Neural progenitor cell (in vitro differentiated cells): ENCODE measurements around the gene TBC1D19. TPM values are rescaled to one million over a fixed set of nuclear protein-coding genes. Genes with fewer than 3 reads are reported as not detected.
"Not testable (repeated sequence)": the region's sequence is repeated elsewhere in the genome, so short reads cannot be mapped to it uniquely, and the experiment has no call there.

Experiments
- DNase-seq: peaks from one replicate; pipeline ENCODE4 v3.0.0-alpha.2; 2016; ENCODE audit warnings: low spot score
- H2AFZ ChIP-seq: fragments of 200-600 bp; sonication (generic); replicated peaks from 2 replicates; pipeline ENCODE4 v1.6.1; 2016; ENCODE audit warnings: antibody characterized with exemption
- H3F3A ChIP-seq: fragments of 200-600 bp; sonication (generic); 2 replicates; pipeline ENCODE4 v1.6.1; 2016; ENCODE audit warnings: antibody characterized with exemption, low read depth
- H3K27ac ChIP-seq: fragments of 200-600 bp; sonication (generic); 2 replicates; pipeline ENCODE4 v1.5.1; 2016; ENCODE audit warnings: mild to moderate bottlenecking
- H3K27me3 ChIP-seq: fragments of 200-600 bp; sonication (generic); 2 replicates; pipeline ENCODE4 v1.6.1; 2016; ENCODE audit warnings: mild to moderate bottlenecking, moderate library complexity
- H3K36me3 ChIP-seq: fragments of 200-600 bp; sonication (generic); 2 replicates; pipeline ENCODE4 v1.5.1; 2016
- H3K4me1 ChIP-seq: fragments of 200-600 bp; sonication (generic); 2 replicates; pipeline ENCODE4 v1.6.1; 2016; ENCODE audit warnings: mixed run types
- H3K4me2 ChIP-seq: fragments of 200-600 bp; sonication (generic); 2 replicates; pipeline ENCODE4 v1.6.1; 2016
- H3K4me3 ChIP-seq: fragments of 200-600 bp; sonication (generic); 2 replicates; pipeline ENCODE4 v1.5.1; 2016
- H3K79me2 ChIP-seq: fragments of 200-600 bp; sonication (generic); 2 replicates; pipeline ENCODE4 v1.6.1; 2016; ENCODE audit warnings: low read depth
- H3K9ac ChIP-seq: fragments of 200-600 bp; sonication (generic); 2 replicates; pipeline ENCODE4 v1.6.1; 2016
- H3K9me3 ChIP-seq: fragments of 200-600 bp; sonication (generic); 2 replicates; pipeline ENCODE4 v1.5.1; 2016; ENCODE audit warnings: low read depth
- H4K20me1 ChIP-seq: fragments of 200-600 bp; sonication (generic); 2 replicates; pipeline ENCODE4 v1.6.1; 2016; ENCODE audit warnings: low read depth
- H3K27ac Mint-ChIP-seq: 3 replicates; pipeline ENCODE4 v1.8.0; 2021; ENCODE audit warnings: mixed read lengths
- H3K27me3 Mint-ChIP-seq: 2 replicates; pipeline ENCODE4 v1.8.0; 2022; ENCODE audit warnings: low read depth, mild to moderate bottlenecking, inconsistent platforms, moderate library complexity, mixed read lengths; ENCODE audit not compliant: insufficient read depth
- H3K36me3 Mint-ChIP-seq: 3 replicates; pipeline ENCODE4 v1.8.0; 2021; ENCODE audit warnings: mixed read lengths
- H3K4me1 Mint-ChIP-seq: 3 replicates; pipeline ENCODE4 v1.8.0; 2021; ENCODE audit warnings: mixed read lengths
- H3K4me3 Mint-ChIP-seq: 3 replicates; pipeline ENCODE4 v1.8.0; 2021; ENCODE audit warnings: mild to moderate bottlenecking, moderate library complexity, mixed read lengths
- H3K9me3 Mint-ChIP-seq: 3 replicates; pipeline ENCODE4 v1.8.0; 2020; ENCODE audit warnings: mixed read lengths
- EZH2 ChIP-seq: fragments of 200-600 bp; sonication (generic); IDR thresholded peaks from 2 replicates; pipeline ENCODE4 v1.6.1; 2017; ENCODE audit warnings: antibody characterized with exemption, mild to moderate bottlenecking, moderate library complexity
- EZH2phosphoT487 ChIP-seq: fragments of 200-600 bp; sonication (generic); IDR thresholded peaks from 2 replicates; pipeline ENCODE4 v1.6.1; 2017; ENCODE audit warnings: antibody characterized with exemption
- total RNA-seq: library from RNA; depleted of rRNA; stranded (reverse); fragments of >200 nt; gene quantifications from 2 replicates; pipeline ENCODE4 v1.2.3, GENCODE V29; 2015; ENCODE audit warnings: low replicate concordance
- TF ChIP-seq, protein P1 (sequence below): fragments of 200-600 bp; sonication (generic); IDR thresholded peaks from 2 replicates; pipeline ENCODE4 v1.5.1; 2017; ENCODE audit warnings: antibody characterized with exemption, mild to moderate bottlenecking

The TBC1D19 gene
- total RNA-seq, 1 donor from 2014 or later, result 30.7 TPM

DNA sequence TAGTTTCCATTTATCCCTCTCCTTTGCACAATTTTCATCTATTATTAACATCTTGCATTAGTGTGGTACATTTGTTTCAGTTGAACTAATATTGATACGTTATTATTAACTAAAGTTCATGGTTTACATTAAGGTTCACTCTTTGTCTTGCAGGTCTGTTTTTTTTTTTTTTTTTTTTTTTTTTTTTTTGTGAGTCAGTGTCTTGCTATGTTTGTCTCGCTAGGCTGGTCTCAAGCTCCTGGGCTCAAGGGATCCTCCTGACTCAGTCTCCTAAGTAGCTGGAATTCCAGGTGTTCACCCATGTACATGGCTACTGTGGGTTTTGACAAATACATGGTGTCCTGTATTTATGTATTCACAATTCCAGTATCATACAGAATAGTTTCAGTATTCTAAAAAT lies 6.8 kb downstream of the TBC1D19 start:
- Mint-ChIP-seq H3K36me3 (peaks cover 19% of the 10 kb centered on the region), H3K27me3 (no peaks in the 10 kb centered on the region), H3K9me3 (peaks cover 32% of the 10 kb centered on the region), H3K4me1 (no peaks in the 10 kb centered on the region), H3K27ac (no peak overlapping the region), H3K4me3 (no peak overlapping the region)
- no peak overlapping the region for H3K9ac ChIP-seq
- H3K4me3 ChIP-seq, result no peak overlapping the region
- H3F3A ChIP-seq, result no peaks in the 10 kb centered on the region
- DNase-seq, result no peak
- no peaks in the 10 kb centered on the region for H3K36me3 ChIP-seq
- H3K4me2 ChIP-seq, result no peak overlapping the region
- no peaks in the 10 kb centered on the region for H4K20me1 ChIP-seq
- TF ChIP-seq, protein P1, sequence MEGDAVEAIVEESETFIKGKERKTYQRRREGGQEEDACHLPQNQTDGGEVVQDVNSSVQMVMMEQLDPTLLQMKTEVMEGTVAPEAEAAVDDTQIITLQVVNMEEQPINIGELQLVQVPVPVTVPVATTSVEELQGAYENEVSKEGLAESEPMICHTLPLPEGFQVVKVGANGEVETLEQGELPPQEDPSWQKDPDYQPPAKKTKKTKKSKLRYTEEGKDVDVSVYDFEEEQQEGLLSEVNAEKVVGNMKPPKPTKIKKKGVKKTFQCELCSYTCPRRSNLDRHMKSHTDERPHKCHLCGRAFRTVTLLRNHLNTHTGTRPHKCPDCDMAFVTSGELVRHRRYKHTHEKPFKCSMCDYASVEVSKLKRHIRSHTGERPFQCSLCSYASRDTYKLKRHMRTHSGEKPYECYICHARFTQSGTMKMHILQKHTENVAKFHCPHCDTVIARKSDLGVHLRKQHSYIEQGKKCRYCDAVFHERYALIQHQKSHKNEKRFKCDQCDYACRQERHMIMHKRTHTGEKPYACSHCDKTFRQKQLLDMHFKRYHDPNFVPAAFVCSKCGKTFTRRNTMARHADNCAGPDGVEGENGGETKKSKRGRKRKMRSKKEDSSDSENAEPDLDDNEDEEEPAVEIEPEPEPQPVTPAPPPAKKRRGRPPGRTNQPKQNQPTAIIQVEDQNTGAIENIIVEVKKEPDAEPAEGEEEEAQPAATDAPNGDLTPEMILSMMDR, result no peak
- TF ChIP-seq EZH2 (no peak), EZH2phosphoT487 (no peak)
- peaks cover 3% of the 10 kb centered on the region for H3K79me2 ChIP-seq
- no peak overlapping the region for H3K27ac ChIP-seq
- no peak overlapping the region for H2AFZ ChIP-seq
- H3K27me3 ChIP-seq, result no peaks in the 10 kb centered on the region
- H3K9me3 ChIP-seq, result no peaks in the 10 kb centered on the region
- H3K4me1 ChIP-seq, result no peaks in the 10 kb centered on the region

DNA sequence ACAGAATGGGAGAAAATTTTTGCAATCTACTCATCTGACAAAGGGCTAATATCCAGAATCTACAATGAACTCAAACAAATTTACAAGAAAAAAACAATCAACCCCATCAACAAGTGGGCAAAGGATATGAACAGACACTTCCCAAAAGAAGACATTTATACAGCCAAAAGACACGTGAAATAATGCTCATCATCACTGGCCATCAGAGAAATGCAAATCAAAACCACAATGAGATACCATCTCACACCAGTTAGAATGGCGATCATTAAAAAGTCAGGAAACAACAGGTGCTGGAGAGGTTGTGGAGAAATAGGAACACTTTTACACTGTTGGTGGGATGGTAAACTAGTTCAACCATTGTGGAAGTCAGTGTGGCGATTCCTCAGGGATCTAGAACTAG lies 9.7 kb downstream of the TBC1D19 start:
- H3K27me3 Mint-ChIP-seq, H3K4me2 ChIP-seq, H3K27ac ChIP-seq, H4K20me1 ChIP-seq, H2AFZ ChIP-seq, H3K9me3 ChIP-seq, H3K9ac ChIP-seq, H3K27me3 ChIP-seq, H3K4me3 ChIP-seq, H3K4me1 Mint-ChIP-seq, H3K4me1 ChIP-seq, DNase-seq, H3K27ac Mint-ChIP-seq, H3K36me3 ChIP-seq, H3K4me3 Mint-ChIP-seq, H3F3A ChIP-seq, H3K79me2 ChIP-seq: not testable (repeated sequence)
- H3K36me3 Mint-ChIP-seq, result peaks cover 16% of the 10 kb centered on the region
- H3K9me3 Mint-ChIP-seq, result peaks cover 28% of the 10 kb centered on the region

DNA sequence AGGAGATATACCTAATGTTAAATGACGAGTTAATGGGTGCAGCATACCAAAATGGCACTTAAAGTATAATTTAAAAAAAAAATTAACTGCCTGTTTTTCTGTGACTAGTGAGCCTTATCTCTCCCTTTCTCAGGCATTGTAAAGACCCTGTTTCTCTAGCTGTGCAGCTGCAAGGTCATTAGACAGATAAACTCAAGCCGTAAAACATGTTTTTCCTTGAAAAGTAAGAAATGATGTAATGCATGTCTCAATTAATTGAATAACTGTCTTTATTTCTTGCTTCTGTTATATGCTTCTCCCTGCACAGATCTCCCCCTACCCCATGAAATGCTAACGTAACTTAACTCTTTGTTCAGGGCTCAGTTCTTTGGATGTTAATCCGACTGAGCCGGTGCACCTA lies 10.5 kb downstream of the TBC1D19 start:
- no peak for TF ChIP-seq EZH2phosphoT487
- TF ChIP-seq, protein P1, result no peak
- no peak for TF ChIP-seq EZH2
- H3K4me3 ChIP-seq, result no peak overlapping the region
- H3K4me1 Mint-ChIP-seq, result no peaks in the 10 kb centered on the region
- no peaks in the 10 kb centered on the region for H3F3A ChIP-seq
- H3K9me3 Mint-ChIP-seq, result peaks cover 27% of the 10 kb centered on the region
- H3K27me3 Mint-ChIP-seq, result no peaks in the 10 kb centered on the region
- no peak overlapping the region for H3K27ac Mint-ChIP-seq
- H3K9ac ChIP-seq, result no peak overlapping the region
- H3K79me2 ChIP-seq, result peaks cover 3% of the 10 kb centered on the region
- no peak overlapping the region for H3K4me2 ChIP-seq
- H3K4me1 ChIP-seq, result no peaks in the 10 kb centered on the region
- no peak for DNase-seq
- no peaks in the 10 kb centered on the region for H3K36me3 ChIP-seq
- H4K20me1 ChIP-seq, result no peaks in the 10 kb centered on the region
- no peaks in the 10 kb centered on the region for H3K27me3 ChIP-seq
- H3K4me3 Mint-ChIP-seq, result no peak overlapping the region
- H3K27ac ChIP-seq, result no peak overlapping the region
- H3K36me3 Mint-ChIP-seq, result peaks cover 13% of the 10 kb centered on the region
- H2AFZ ChIP-seq, result no peak overlapping the region
- H3K9me3 ChIP-seq, result no peaks in the 10 kb centered on the region

DNA sequence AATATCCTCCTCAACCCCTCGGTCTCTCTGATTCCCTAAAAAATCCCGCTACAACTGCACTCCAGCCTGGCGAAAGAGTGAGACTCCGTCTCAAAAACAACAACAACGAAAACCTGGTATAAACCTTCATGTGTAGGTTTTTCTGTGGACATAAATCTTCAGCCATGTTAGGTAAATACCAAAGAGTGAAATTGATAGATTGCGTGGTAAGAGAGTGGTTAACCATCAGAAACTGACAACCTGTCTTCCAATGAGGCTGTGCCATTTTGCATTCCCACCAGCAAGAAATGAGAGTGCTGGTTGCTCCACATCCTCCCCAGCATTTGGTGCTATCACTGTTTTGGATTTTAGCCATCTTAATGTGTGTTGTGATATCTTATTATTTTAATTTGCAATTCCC lies 10.9 kb downstream of the TBC1D19 start:
- TF ChIP-seq EZH2, result no peak
- TF ChIP-seq, protein P1, result no peak
- TF ChIP-seq EZH2phosphoT487, result no peak
- H3K9ac ChIP-seq, result no peak overlapping the region
- H3K36me3 ChIP-seq, result no peaks in the 10 kb centered on the region
- no peak overlapping the region for H3K4me3 Mint-ChIP-seq
- peaks cover 11% of the 10 kb centered on the region for H3K36me3 Mint-ChIP-seq
- H3K79me2 ChIP-seq, result peaks cover 3% of the 10 kb centered on the region
- no peak overlapping the region for H3K4me2 ChIP-seq
- no peak overlapping the region for H3K4me3 ChIP-seq
- H3K4me1 Mint-ChIP-seq, result no peaks in the 10 kb centered on the region
- H3K9me3 Mint-ChIP-seq, result peaks cover 24% of the 10 kb centered on the region
- no peak overlapping the region for H2AFZ ChIP-seq
- no peak overlapping the region for H3K27ac ChIP-seq
- H3K27me3 Mint-ChIP-seq, result no peaks in the 10 kb centered on the region
- H3K27me3 ChIP-seq, result no peaks in the 10 kb centered on the region
- H3F3A ChIP-seq, result no peaks in the 10 kb centered on the region
- H3K27ac Mint-ChIP-seq, result no peak overlapping the region
- no peaks in the 10 kb centered on the region for H3K9me3 ChIP-seq
- H3K4me1 ChIP-seq, result no peaks in the 10 kb centered on the region
- H4K20me1 ChIP-seq, result no peaks in the 10 kb centered on the region
- no peak for DNase-seq
